C4-2B (cell line): ENCODE results near the gene TIA1.

Experiments used
- CTCF ChIP-seq: fragments of 450-650 bp; conservative IDR thresholded peaks from 2 replicates; pipeline ENCODE4 v1.5.1; 2017; ENCODE audit warnings: mild to moderate bottlenecking
- ZFX ChIP-seq: fragments of 450-650 bp; IDR thresholded peaks from 2 replicates; pipeline ENCODE4 v1.6.1; 2017

- TF ChIP-seq CTCF: no peak
- no peak for TF ChIP-seq ZFX
Observed at GRCh38 chr2:70240599-70240998, 7.8 kb downstream of the TIA1 start.
